Activated CD8-positive, alpha-beta T cell treated with anti-CD3 and anti-CD28 coated beads for 36 hours (primary cell): Measurements from ENCODE around the gene GMCL2. TPM values are rescaled to one million over a fixed set of nuclear protein-coding genes. Genes with fewer than 3 reads are reported as not detected.

Experiments
- ATAC-seq: fragments of 200-7000 bp; cut with Tn5 transposase; one replicate; pipeline ENCODE4 v1.10.0; 2021; ENCODE audit warnings: mild to moderate bottlenecking, moderate library complexity
- CTCF ChIA-PET: fragments of 350-600 bp; sonication (Branson Sonifier 250); formaldehyde crosslinking; loops from one replicate; lab custom pipeline; 2021; ENCODE audit warnings: antibody characterized with exemption; lab: Charles Lee
- POLR2A ChIA-PET: fragments of 350-600 bp; sonication (Branson Sonifier 250); formaldehyde crosslinking; loops from one replicate; lab custom pipeline; 2021; ENCODE audit warnings: antibody characterized with exemption; lab: Charles Lee
- DNase-seq: peaks from one replicate; pipeline ENCODE4 v3.0.0-alpha.2; 2020
- H3K27ac Mint-ChIP-seq: one replicate; pipeline ENCODE4 v1.8.0; 2021; ENCODE audit warnings: mild to moderate bottlenecking, mixed read lengths
- H3K27me3 Mint-ChIP-seq: one replicate; pipeline ENCODE4 v1.8.0; 2021; ENCODE audit warnings: mixed read lengths
- H3K36me3 Mint-ChIP-seq: one replicate; pipeline ENCODE4 v1.8.0; 2021; ENCODE audit warnings: low read depth, mixed read lengths
- H3K4me1 Mint-ChIP-seq: one replicate; pipeline ENCODE4 v1.8.0; 2021; ENCODE audit warnings: low read depth, mixed read lengths
- H3K4me3 Mint-ChIP-seq: one replicate; pipeline ENCODE4 v1.8.0; 2021; ENCODE audit warnings: mild to moderate bottlenecking, moderate library complexity, mixed read lengths
- H3K9me3 Mint-ChIP-seq: one replicate; pipeline ENCODE4 v1.8.0; 2021; ENCODE audit warnings: mixed read lengths
- intact Hi-C: fragments of 100-400 bp; cut with micrococcal nuclease; formaldehyde crosslinking; loops from one replicate; pipeline ENCODE4 v1.10.0; 2022
- total RNA-seq, 2 experiments: library from RNA; stranded (reverse); gene quantifications; one replicate each; pipeline ENCODE4 v1.2.3, GENCODE V29; 2021
- TF ChIP-seq, protein P1 (sequence below): fragments of 200-600 bp; IDR thresholded peaks from one replicate; pipeline ENCODE4 v1.8.0; 2022; ENCODE audit warnings: antibody characterized with exemption, mild to moderate bottlenecking

GMCL2 gene
- total RNA-seq, 2 experiments from 2014 or later, result not detected

DNA sequence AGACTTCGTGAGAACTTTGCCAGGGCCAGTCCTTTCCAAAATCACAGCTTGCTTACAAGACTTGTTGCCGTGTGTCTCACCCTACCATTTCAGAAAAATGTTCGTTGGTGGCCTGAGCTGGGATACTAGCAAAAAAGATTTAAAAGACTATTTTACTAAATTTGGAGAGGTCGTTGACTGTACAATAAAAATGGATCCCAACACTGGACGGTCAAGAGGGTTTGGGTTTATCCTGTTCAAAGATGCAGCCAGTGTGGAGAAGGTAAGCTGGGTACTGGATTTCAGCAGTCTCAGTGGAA lies 18.5 kb upstream of the GMCL2 start:
- peak overlapping the region; percentile 86 for H3K4me3 Mint-ChIP-seq
- H3K36me3 Mint-ChIP-seq, result peaks cover 56% of the 10 kb centered on the region
- ChIA-PET CTCF (interaction anchor here (0.9 kb wide), 1 partner anchor 130 kb away, joined by 6 read pairs; no protein-coding TSS in a partner anchor), POLR2A (interaction anchor here (0.7 to 16.9 kb wide), 8 partner anchors 10 to 1417 kb away, joined by 3 to 431 read pairs (median 6); partner anchors contain the start of genes HNRNPH1 and PHYKPL)
- TF ChIP-seq, protein P1, sequence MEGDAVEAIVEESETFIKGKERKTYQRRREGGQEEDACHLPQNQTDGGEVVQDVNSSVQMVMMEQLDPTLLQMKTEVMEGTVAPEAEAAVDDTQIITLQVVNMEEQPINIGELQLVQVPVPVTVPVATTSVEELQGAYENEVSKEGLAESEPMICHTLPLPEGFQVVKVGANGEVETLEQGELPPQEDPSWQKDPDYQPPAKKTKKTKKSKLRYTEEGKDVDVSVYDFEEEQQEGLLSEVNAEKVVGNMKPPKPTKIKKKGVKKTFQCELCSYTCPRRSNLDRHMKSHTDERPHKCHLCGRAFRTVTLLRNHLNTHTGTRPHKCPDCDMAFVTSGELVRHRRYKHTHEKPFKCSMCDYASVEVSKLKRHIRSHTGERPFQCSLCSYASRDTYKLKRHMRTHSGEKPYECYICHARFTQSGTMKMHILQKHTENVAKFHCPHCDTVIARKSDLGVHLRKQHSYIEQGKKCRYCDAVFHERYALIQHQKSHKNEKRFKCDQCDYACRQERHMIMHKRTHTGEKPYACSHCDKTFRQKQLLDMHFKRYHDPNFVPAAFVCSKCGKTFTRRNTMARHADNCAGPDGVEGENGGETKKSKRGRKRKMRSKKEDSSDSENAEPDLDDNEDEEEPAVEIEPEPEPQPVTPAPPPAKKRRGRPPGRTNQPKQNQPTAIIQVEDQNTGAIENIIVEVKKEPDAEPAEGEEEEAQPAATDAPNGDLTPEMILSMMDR, result no peak
- peaks cover 39% of the 10 kb centered on the region for H3K4me1 Mint-ChIP-seq
- intact Hi-C loops, result no loop called here
- ATAC-seq (no peak), DNase-seq (no peak)
- H3K9me3 Mint-ChIP-seq, result no peaks in the 10 kb centered on the region
- H3K27me3 Mint-ChIP-seq, result peaks cover 2% of the 10 kb centered on the region
- peak overlapping the region; percentile 86 for H3K27ac Mint-ChIP-seq

DNA sequence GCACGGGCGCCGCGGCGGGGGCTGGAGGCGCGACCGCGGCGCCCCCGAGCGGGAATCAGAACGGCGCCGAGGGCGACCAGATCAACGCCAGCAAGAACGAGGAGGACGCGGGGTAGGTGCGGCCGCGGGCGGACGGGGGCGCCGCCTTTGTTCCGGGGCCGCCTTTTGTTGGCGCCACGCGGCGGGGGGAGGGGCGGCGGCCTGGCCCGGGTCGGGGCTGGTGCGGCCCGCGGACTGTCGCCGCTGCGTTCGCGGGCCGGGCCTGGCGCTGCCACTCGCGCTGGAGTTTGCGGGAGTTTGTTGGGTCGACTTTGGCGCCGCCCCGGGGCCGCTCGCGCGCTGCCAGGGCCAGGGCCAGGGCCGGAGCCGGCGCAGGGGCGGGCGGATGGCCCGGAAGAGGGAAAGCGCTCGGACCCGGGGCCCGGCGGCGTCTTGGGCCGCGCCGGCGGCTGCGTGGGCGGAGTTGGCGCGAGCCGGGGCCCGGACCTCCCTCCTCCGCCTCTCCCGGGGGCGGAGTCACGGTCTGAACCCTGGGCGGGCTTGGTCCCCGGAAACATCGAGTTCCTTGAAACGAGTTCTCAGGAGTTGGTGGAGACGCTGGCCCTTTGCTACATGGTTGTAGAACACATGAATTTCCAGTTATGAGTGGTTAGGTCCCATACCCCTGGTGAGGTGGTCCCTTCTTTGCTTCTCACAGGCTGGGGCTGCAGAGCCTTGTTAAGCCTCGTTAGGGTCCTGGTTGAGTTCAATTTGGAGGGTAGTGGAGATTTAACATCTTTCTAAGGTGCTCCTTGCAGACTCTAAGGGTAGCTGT lies 18.0 kb upstream of the GMCL2 start:
- Mint-ChIP-seq H3K36me3 (peaks cover 51% of the 10 kb centered on the region), H3K9me3 (no peaks in the 10 kb centered on the region)

DNA sequence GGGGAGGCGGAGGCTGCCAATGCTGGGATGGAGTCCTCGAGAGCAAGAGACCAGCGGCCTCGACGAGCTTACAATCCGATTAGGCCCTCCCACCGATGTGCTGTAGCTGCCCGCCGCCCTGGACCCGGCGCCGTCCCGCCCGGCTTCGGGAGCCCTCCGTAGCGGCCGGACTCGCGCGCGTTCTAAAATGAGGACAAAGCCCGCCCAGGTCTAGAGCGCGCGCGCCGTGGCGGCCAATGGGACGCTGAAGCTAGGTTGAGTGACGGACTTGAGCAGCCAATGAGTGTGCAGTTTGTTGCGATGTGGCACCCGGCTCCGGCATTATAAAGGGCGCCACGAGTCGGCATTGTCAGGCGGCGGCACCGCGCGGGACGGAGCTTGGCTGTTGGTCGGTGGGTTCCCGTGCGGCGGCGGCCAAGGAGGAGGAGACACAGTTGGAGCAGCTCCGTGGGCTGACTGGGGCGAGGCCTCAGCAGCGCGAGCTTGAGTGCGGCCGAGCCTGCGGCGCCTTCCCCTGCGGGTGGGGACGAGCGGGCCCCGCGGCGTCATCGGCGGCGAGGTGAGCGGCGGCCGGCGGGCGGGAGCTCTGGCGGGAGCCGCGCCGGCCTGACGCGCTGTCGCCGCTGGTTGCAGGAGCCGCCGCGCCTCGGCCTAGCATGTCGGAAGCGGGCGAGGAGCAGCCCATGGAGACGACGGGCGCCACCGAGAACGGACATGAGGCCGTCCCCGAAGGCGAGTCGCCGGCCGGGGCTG lies 17.2 kb upstream of the GMCL2 start, which contains the start of gene HNRNPAB:
Gene HNRNPAB (plus strand): TSS at position 352 of the 753 bp plus-strand sequence. CDS start 305 bp downstream, at position 657.
- POLR2A ChIA-PET, result interaction anchor here (0.6 to 16.9 kb wide), 31 partner anchors 9 to 1355 kb away, joined by 3 to 431 read pairs (median 4); partner anchors contain the start of genes N4BP3, NHP2 and PHYKPL
- H3K4me1 Mint-ChIP-seq, result peaks cover 39% of the 10 kb centered on the region
- TF ChIP-seq, protein P1, result no peak

More for the DNA sequence above, 18.0 kb upstream of the GMCL2 start:
- Mint-ChIP-seq H3K4me3 (peak overlapping the region; percentile 97), H3K27me3 (peaks cover 2% of the 10 kb centered on the region), H3K4me1 (peaks cover 39% of the 10 kb centered on the region), H3K27ac (peak overlapping the region; percentile 86)
- POLR2A ChIA-PET, result interaction anchor here (0.6 to 16.9 kb wide), 29 partner anchors 10 to 1417 kb away, joined by 3 to 431 read pairs (median 4); partner anchors contain the start of genes HNRNPH1, N4BP3, NHP2 and PHYKPL
- peak; percentile 62 for ATAC-seq
- TF ChIP-seq, protein P1, result no peak
- CTCF ChIA-PET, result interaction anchor here (0.9 to 1.4 kb wide), 3 partner anchors 25 to 130 kb away, joined by 5 to 6 read pairs (median 6); no protein-coding TSS in a partner anchor
- intact Hi-C loops, result no loop called here
- peak; percentile 86 for DNase-seq

DNA sequence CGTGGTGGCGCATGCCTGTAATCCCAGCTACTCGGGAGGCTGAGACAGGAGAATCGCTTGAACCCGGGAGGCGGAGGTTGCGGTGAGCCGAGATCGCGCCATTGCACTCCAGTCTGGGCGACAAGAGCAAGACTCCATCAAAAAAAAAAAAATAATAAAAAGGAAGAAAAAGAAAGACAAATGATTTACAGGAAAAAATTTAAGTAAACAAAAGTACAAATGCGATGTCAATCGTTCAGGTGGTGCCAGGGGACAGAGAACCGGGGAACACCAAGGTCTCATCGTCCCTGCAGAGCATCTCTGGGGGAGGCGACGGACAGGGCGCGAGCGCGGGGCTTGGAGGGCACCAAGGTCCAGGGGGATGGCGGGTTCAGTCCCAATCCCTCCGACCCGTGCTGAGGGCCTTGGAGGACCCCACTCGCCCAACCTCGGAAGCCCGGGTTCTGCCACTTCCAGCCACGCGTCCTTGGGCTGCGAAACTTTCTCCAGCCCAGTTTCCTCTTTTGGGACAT lies 16.6 kb upstream of the GMCL2 start:
- DNase-seq, result peak; percentile 52
- Mint-ChIP-seq H3K4me3 (peak overlapping the region; percentile 97), H3K36me3 (peaks cover 36% of the 10 kb centered on the region), H3K27ac (peak overlapping the region; percentile 99), H3K27me3 (peaks cover 2% of the 10 kb centered on the region), H3K9me3 (no peaks in the 10 kb centered on the region), H3K4me1 (peaks cover 37% of the 10 kb centered on the region)
- ChIA-PET CTCF (interaction anchor here (0.7 to 1.4 kb wide), 5 partner anchors 10 to 128 kb away, joined by 3 to 6 read pairs (median 4); no protein-coding TSS in a partner anchor), POLR2A (interaction anchor here (0.7 to 16.9 kb wide), 23 partner anchors 8 to 1355 kb away, joined by 3 to 431 read pairs (median 4); partner anchors contain the start of genes N4BP3, NHP2 and PHYKPL)
- TF ChIP-seq, protein P1, result no peak
- intact Hi-C loops, result no loop called here
- ATAC-seq, result peak; percentile 19

More for the DNA sequence above, 17.2 kb upstream of the GMCL2 start, which contains the start of gene HNRNPAB:
- DNase-seq, result peak; percentile 97
- peak; percentile 83 for ATAC-seq
- H3K36me3 Mint-ChIP-seq, result peaks cover 43% of the 10 kb centered on the region
- peak within 1 kb of the TSS; percentile 97 for H3K4me3 Mint-ChIP-seq
- H3K27me3 Mint-ChIP-seq, result peaks cover 2% of the 10 kb centered on the region
- intact Hi-C loops, result no loop called here
- peak within 1 kb of the TSS; percentile 99 for H3K27ac Mint-ChIP-seq
- no peaks in the 10 kb centered on the region for H3K9me3 Mint-ChIP-seq
- CTCF ChIA-PET, result interaction anchor here (0.7 to 1.4 kb wide), 4 partner anchors 11 to 128 kb away, joined by 3 to 6 read pairs (median 4); no protein-coding TSS in a partner anchor
